Spleen (tissue), 7 donors: ENCODE results near the gene KIF16B.

ENCODE experiments used
- POLR2A ChIP-seq, 3 donors: fragments of 450-650 bp; IDR thresholded peaks; one replicate each; pipeline ENCODE4 v1.5.1; 2017; ENCODE audit warnings: antibody characterized with exemption in 3 of 3, mild to moderate bottlenecking in 1 of 3
- TF ChIP-seq, protein P1 (sequence below), 11 experiments: fragments of 200-600 bp in 7 of 11; fragments of 450-650 bp in 4 of 11; sonication (generic) in 4 of 11; IDR thresholded peaks in 8 of 11; conservative IDR thresholded peaks in 3 of 11; 1 replicate in 7 of 11; 2 replicates in 4 of 11; pipeline versions ENCODE4 v1.4.0 to v1.8.0; 2016 to 2021; ENCODE audit warnings: antibody characterized with exemption in 11 of 11, inconsistent platforms in 4 of 11, mild to moderate bottlenecking in 1 of 11
- donor health status: DM: no; HTN: no; CAD: no; lungs with moderate emphysema.
- donor health status: DM: no; HTN: no; CAD: no.
- donor health status: DM: no; HTN: no; CAD: no.

DNA sequence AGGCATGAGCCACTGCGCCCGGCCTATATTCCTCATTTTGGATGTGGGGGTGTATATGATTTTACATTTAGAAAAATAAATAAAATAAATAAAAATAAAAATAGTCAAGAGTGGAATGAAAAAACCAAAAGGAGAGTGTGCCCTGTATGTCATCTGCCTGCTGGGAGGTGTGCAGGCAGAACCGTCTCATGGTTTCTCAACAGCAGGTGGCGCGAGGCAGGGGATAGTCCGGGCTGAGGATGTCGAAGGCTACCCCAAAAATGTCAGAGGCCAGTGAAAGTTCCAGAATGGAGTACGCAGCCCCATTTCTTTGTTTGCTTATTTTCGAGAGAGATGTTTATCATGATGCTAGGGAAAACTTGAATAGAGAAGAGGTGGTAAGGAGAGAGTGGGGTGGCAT lies 16.4 kb upstream of the KIF16B start:
- TF ChIP-seq, protein P1, sequence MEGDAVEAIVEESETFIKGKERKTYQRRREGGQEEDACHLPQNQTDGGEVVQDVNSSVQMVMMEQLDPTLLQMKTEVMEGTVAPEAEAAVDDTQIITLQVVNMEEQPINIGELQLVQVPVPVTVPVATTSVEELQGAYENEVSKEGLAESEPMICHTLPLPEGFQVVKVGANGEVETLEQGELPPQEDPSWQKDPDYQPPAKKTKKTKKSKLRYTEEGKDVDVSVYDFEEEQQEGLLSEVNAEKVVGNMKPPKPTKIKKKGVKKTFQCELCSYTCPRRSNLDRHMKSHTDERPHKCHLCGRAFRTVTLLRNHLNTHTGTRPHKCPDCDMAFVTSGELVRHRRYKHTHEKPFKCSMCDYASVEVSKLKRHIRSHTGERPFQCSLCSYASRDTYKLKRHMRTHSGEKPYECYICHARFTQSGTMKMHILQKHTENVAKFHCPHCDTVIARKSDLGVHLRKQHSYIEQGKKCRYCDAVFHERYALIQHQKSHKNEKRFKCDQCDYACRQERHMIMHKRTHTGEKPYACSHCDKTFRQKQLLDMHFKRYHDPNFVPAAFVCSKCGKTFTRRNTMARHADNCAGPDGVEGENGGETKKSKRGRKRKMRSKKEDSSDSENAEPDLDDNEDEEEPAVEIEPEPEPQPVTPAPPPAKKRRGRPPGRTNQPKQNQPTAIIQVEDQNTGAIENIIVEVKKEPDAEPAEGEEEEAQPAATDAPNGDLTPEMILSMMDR (IDR thresholded peaks at IDR 0.05 in 8 of 11, conservative IDR thresholded peaks at IDR 0.05 in 3 of 11): no peak
- no peak for TF ChIP-seq POLR2A (IDR thresholded peaks at IDR 0.05)
